C4-2B (cell line): ENCODE data around the gene NFIA.
"Not testable (repeated sequence)": the region's sequence is repeated elsewhere in the genome, so short reads cannot be mapped to it uniquely, and the experiment has no call there.

Experiments
- H3K27ac ChIP-seq: fragments of 450-650 bp; 2 replicates; pipeline ENCODE4 v1.5.1; 2017
- CTCF ChIP-seq: fragments of 450-650 bp; conservative IDR thresholded peaks from 2 replicates; pipeline ENCODE4 v1.5.1; 2017; ENCODE audit warnings: mild to moderate bottlenecking
- ZFX ChIP-seq: fragments of 450-650 bp; IDR thresholded peaks from 2 replicates; pipeline ENCODE4 v1.6.1; 2017

NFIA gene

GRCh38 chr1:61053712-61054600 lies 28.4 kb upstream of the NFIA start:
- H3K27ac ChIP-seq = no peak overlapping the region
- no peak for TF ChIP-seq ZFX
- TF ChIP-seq CTCF = no peak

GRCh38 chr1:61054601-61054993 lies 27.8 kb upstream of the NFIA start:
- TF ChIP-seq CTCF (no peak), ZFX (no peak)
- no peak overlapping the region for H3K27ac ChIP-seq

GRCh38 chr1:61055110-61055614 lies 27.2 kb upstream of the NFIA start:
- no peak overlapping the region for H3K27ac ChIP-seq
- no peak for TF ChIP-seq ZFX
- no peak for TF ChIP-seq CTCF

- no peak overlapping the region for H3K27ac ChIP-seq
- TF ChIP-seq CTCF (no peak), ZFX (no peak)
Measured at GRCh38 chr1:61056196-61056572, 26.2 kb upstream of the NFIA start.

GRCh38 chr1:61056573-61057439 lies 25.6 kb upstream of the NFIA start:
- no peak for TF ChIP-seq ZFX
- no peak for TF ChIP-seq CTCF
- H3K27ac ChIP-seq = peak overlapping the region; percentile 65

- no peak overlapping the region for H3K27ac ChIP-seq
- no peak for TF ChIP-seq ZFX
Measured at GRCh38 chr1:61058483-61059245, 23.7 kb upstream of the NFIA start.

GRCh38 chr1:61061601-61062000 lies 20.8 kb upstream of the NFIA start:
- not testable (repeated sequence) for H3K27ac ChIP-seq
